ENCODE measurements around the gene CDK1. TPM values are rescaled to one million over a fixed set of nuclear protein-coding genes. Genes with fewer than 3 reads are reported as not detected.

Gene CDK1
- total and polyA plus RNA-seq, 8 donors = 9.2 to 121 (median 73.3) TPM

DNA sequence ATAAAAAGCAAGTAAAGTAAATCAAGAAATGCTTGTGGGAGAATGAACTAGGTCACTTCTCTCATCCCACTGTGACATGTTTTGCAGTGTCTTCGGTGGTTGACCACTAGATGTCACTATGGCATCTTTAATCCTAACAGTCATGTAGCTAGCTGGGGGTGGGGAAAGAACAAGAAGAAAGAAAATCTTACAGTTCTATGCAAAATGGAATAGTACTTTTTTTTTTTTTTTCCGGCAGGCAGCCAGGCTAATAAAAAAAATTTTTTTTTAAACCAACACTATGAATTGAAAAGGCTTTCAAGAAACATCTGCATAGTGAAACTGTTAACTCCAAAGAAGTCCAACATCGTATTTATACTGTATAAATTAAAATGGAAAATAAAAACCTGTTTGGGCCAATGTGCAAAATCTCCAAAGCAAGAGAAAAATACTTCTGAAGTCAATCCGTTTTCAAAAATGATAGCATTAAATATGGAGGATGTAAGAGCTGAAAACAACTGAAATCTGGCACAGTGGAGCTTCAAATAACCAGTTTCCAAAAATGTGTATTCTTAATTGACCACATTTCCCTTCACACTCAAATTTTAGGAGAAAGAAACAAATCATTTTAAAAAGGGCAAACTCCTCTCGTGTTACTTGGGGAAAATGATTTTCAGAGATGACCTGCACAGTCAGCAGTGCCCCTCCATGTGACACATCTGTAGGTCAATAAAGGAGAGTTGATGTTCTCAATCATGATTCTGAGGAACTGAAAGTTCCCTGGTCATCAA lies 38.5 kb downstream of the CDK1 start:
- ATAC-seq = peak; percentile 97
- Histone ChIP-seq H3K36me3 (no peaks in the 10 kb centered on the region), H3K27ac (peak overlapping the region in 1 of 2 donors; percentile 41), H3K4me1 (peaks cover 0 to 10% of the 10 kb centered on the region in 2 donors), H3K4me3 (no peak overlapping the region), H3K27me3 (no peaks in the 10 kb centered on the region), H3K9me3 (no peaks in the 10 kb centered on the region)
- DNase-seq = peak in 2 of 4 donors; percentile 92 to 95
- peak; percentile 58 to 78 for TF ChIP-seq CTCF (IDR thresholded peaks at IDR 0.05)
- intact Hi-C loops (cut with DNase I) = loop anchor here in 1 of 2 donors (5.0 kb wide), 1 partner anchor 150 kb away; no protein-coding TSS in a partner anchor

- intact Hi-C loops (cut with DNase I) = loop anchor here in 1 of 2 donors (5.0 kb wide), 1 partner anchor 150 kb away; no protein-coding TSS in a partner anchor
These were observed 39.1 kb downstream of the CDK1 start for GRCh38 chr10:60817398-60817805.

DNA sequence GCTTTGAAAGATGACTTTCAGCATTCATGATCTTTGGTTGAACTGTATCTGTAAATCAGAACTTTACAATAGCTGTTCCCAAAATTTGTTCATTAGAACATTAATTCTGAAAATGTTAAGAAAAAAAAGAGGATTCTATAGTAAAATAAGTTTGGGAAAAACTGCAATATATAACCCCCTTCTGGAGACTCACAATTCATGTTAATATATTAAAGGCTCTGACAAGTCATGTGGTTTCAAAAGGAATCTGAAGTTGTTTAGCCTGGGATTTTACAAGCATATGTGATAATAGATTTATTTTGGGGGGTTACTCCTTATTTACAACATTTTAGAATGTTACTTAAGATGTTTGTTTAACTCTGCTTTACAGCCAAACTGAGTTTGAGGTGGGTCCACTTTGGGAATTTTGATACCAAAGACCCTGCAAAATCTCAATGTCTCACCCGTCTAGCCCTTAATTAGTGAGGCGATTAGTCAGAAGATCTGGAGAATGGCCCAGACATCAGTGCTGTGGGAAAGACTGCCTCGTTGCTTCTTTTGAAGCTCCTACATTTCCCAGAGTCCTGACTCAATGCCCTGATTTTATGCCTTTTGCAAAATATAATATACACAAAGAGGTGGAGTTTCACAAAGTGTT lies 40.0 kb downstream of the CDK1 start:
- Histone ChIP-seq H3K4me3 (no peak overlapping the region), H3K9me3 (no peaks in the 10 kb centered on the region), H3K4me1 (peaks cover 0 to 10% of the 10 kb centered on the region in 2 donors), H3K36me3 (no peaks in the 10 kb centered on the region), H3K27me3 (no peaks in the 10 kb centered on the region), H3K27ac (peak overlapping the region in 1 of 2 donors; percentile 13)
- DNase-seq (no peak), ATAC-seq (peak; percentile 10)
- intact Hi-C loops (cut with DNase I) = loop anchor here in 1 of 2 donors (5.0 kb wide), 1 partner anchor 149 kb away; no protein-coding TSS in a partner anchor
- no peak for TF ChIP-seq CTCF (IDR thresholded peaks at IDR 0.05)

More at GRCh38 chr10:60817398-60817805, 39.1 kb downstream of the CDK1 start:
- DNase-seq (no peak), ATAC-seq (peak; percentile 43)
- no peak overlapping the region for H3K4me3 ChIP-seq
- H3K27ac ChIP-seq = peak overlapping the region in 1 of 2 donors; percentile 41
- H3K4me1 ChIP-seq = peaks cover 0 to 10% of the 10 kb centered on the region in 2 donors
- no peaks in the 10 kb centered on the region for H3K9me3 ChIP-seq
- no peaks in the 10 kb centered on the region for H3K27me3 ChIP-seq
- H3K36me3 ChIP-seq = no peaks in the 10 kb centered on the region
- TF ChIP-seq CTCF (IDR thresholded peaks at IDR 0.05) = no peak

DNA sequence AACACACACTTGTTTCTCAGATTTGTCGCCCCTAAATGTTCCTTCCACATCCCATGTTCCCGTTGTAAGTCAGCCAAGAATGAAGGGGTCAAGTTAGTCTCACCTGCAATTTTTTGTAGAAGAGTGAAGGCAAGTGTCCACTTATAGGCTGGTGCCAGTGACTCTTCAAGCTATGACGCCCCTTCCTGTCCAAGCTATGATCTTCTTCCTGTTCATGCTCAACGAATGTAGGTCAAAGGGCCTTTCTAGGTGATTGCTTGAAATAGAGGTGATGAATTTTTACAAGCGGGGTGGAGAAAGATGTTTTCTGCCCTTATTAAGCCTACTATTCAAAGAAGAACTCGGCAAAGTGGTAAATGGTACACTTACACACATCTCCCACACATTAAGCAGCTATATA lies 41.0 kb downstream of the CDK1 start:
- Histone ChIP-seq H3K36me3 (no peaks in the 10 kb centered on the region), H3K27me3 (no peaks in the 10 kb centered on the region), H3K27ac (no peak overlapping the region), H3K4me1 (peaks cover 0 to 10% of the 10 kb centered on the region in 2 donors), H3K4me3 (no peak overlapping the region), H3K9me3 (no peaks in the 10 kb centered on the region)
- intact Hi-C loops (cut with DNase I) = loop anchor here in 1 of 2 donors (5.0 kb wide), 1 partner anchor 148 kb away; no protein-coding TSS in a partner anchor
- no peak for TF ChIP-seq CTCF (IDR thresholded peaks at IDR 0.05)
- ATAC-seq (no peak), DNase-seq (no peak)

Measured in left lung (tissue), 10 donors.